ENCODE results near the gene TNRC18. TPM values are rescaled to one million over a fixed set of nuclear protein-coding genes. Genes with fewer than 3 reads are reported as not detected.
A peak's percentile ranks its signal among the peaks of the same experiment; 100 is the strongest.

TNRC18 gene
- total RNA-seq, 1 experiment from 2014 or later: 121 TPM

GRCh38 chr7:5428478-5429252, 5.0 kb upstream of the TNRC18 start:
- peak; percentile 81 for DNase-seq (ENCODE audit: low spot score)

GRCh38 chr7:5426226-5426475, 2.5 kb upstream of the TNRC18 start:
- no peak for DNase-seq (ENCODE audit: low spot score)

GRCh38 chr7:5425507-5426225, 2.0 kb upstream of the TNRC18 start:
- DNase-seq (ENCODE audit: low spot score): peak; percentile 92

- DNase-seq (ENCODE audit: low spot score): peak; percentile 59
Measured at GRCh38 chr7:5424749-5425506, 1.3 kb upstream of the TNRC18 start.

DNA sequence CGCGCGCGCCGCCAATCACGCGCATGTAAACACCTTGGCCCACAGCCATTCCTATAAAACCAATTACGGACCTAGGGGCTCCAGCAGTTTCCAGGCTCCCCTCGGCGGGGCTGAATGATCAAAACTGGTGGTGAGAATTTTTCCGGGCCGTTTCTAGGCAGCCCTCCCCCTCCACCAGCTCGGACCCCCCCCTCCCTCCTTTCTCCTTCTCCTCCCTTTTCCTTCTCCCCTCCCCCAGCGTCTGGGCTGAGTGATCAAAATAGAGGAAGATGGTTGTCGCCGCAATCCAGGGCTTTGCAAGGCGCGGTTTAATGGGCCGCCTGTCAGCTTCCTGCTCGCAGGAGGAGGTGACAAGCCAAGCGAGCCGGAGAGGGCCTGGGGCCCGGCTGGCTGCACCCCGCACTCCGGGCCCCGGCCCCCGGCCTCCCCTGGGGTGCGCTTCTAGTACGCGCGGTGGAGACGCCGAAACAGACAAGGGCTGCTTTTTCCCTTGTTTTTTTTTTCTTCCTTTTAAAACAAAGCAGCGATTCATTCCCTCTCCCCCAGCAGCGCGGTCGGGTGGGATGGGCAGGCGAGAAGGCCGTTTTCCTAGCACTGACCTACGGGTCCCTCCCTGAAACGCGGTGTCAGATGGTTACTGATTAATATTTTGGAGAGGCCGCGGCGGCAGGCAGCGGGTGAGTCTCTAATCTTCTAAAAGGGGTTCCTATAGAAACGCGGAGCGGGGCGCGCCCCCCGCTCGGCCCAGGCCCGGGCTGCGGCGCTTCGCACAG, 528 bp upstream of the TNRC18 start:
- peak; percentile 100 for DNase-seq (ENCODE audit: low spot score)

GRCh38 chr7:5422396-5423305, 983 bp downstream of the TNRC18 start:
- DNase-seq (ENCODE audit: low spot score): peak; percentile 48

DNA sequence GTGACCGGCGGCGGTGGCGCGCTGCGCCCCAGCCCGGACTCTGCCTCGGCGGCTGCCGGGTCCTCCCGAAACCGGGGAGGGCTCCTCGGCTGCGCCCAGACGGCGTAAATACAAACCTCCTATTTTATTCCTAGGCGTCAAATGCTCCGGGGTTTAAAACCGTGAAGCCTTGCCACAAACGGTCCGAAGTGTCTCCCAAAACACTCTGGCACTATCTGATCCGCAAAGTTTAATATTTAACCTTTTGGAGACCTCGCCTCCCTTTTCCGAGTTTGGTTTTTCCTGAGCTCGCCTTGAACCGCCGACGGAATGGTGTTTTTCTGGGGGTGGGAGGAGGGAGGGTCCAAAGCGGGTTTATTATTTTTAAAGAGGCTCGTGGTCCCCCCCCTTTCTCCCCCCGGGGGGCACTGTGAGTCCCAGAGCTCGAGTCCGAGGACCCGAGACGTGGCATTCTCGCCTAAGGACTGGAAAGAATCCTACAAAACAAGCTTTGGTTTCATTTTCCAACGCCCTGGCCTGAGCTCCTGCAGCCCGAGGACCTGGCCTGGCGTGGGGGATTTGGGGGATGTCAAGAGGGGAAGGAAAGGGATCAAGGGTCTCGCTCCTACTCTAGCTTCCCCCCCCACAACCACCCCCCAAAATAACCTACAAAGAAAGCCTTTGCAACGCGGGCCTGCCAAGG, 1.8 kb downstream of the TNRC18 start:
- peak; percentile 81 for DNase-seq (ENCODE audit: low spot score)

- DNase-seq (ENCODE audit: low spot score): peak; percentile 24
Measured at GRCh38 chr7:5420881-5421713, 2.5 kb downstream of the TNRC18 start.

GRCh38 chr7:5420067-5420880, 3.4 kb downstream of the TNRC18 start:
- peak; percentile 23 for DNase-seq (ENCODE audit: low spot score)

DNA sequence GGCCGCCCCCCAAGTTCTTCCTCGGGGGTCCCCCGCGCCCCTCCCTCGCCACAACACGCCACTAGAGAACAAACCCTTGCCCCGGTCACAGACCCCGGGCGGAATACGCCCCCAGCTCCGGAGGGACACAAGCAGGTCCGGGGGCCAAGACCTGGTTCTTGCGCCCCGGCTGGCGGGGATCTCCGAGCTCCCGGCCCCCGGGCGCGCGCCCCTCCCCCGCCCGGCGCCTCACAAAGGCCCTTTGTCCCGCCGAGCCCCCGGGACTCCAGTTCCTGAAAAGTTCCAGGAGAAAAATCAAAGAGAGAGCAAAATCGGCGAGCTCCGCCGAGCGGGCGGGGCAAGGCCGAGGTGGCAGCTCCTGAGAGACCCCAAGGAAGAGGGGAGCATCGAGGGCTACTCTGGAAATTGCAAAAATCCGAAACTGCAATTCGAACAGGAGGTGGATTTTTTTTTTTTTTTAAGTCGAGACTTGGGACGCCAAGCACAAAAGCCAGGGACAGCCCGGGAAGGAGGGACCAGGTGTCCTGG, 4.0 kb downstream of the TNRC18 start:
- DNase-seq (ENCODE audit: low spot score): peak; percentile 57

DNA sequence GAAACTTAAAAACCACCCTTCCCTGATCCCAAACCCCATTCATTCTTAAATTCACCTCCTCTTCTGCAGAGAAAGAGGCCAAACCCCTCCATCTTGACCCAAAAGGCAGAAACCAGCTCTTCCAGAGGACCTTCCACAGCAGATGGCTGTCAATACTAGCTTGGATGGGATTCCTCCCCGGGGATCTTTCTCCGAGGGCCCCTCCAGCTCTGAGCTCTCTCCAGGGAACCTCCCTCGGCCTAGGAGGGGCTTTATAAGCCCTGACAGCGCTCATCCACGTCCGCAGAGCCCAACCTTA, 5.4 kb downstream of the TNRC18 start:
- DNase-seq (ENCODE audit: low spot score): no peak

DNA sequence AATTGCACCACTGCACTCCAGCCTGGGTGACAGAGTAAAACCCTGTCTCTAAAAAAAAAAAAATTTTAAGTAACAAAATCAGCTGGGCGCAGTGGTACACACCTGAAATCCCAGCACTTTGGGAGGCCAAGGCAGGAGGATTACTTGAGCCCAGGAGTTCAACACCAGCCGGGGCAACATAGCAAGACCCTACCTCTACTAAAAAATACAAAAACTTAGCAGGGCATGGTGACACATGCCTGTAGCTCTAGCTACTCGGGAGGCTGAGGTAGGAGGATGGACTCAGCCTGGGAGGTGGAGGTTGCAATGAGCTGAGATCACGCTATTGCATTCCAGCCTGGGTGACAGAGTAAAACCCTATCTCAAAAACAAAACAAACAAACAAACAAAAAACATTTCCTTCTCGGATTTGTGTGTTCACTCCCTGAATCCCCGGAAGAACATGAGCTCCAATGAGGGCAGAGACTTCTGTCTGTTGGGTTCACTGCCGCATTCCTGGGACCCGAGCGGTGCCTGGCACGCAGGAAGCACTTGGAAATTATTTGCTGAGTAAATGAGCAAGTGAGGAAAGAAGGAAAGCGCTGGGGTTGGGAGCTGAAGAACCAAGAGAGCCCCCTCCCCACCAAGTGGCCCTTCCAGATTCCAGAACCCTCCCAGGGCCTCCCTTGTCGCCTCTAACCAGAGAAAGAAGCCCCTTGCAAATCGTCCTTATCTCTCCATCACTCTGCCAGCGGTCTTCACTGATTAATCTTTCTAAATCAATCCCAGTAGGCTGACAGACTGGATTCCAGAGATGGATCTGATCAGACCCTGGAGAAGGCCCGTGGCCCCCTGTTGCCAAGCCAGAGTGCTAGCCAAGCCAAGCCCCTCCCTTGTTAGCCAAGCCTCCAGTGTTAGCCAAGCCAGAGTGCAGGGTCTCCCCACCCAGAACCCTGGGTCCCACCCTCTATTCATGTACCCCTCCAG, 6.2 kb downstream of the TNRC18 start:
- DNase-seq (ENCODE audit: low spot score): peak; percentile 36

DNA sequence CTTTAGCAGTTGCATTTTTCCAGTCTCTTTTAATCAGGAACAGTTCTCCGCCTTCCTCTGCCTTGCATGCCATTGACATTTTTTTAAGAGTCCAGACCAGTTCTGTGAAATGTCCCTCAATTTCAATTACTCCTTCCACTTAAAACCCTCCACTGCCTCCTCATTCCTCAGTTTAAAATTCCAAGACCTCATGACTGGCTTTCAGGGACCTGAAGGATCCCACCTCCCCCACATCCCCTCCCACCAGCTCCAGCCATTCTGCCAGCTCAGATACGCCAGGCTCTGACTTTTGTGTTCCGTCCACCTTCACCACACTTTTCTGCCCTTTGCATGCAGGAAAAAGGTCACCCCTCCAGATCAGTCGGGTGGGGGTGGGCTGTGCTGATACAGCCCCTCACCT, 8.7 kb downstream of the TNRC18 start:
- no peak for DNase-seq (ENCODE audit: low spot score)

GRCh38 chr7:5413449-5413786, 10.2 kb downstream of the TNRC18 start:
- no peak for DNase-seq (ENCODE audit: low spot score)

GRCh38 chr7:5408777-5409176, 14.9 kb downstream of the TNRC18 start:
- no peak for DNase-seq (ENCODE audit: low spot score)

- no peak for DNase-seq (ENCODE audit: low spot score)
Measured at GRCh38 chr7:5406957-5407945, 16.4 kb downstream of the TNRC18 start.

Data from HT-29 (cell line).